A549 treated with dexamethasone at 1 μM for 4 hours (cell line): ENCODE measurements around the gene IZUMO1R. TPM values are rescaled to one million over a fixed set of nuclear protein-coding genes. Genes with fewer than 3 reads are reported as not detected.

Experiments used
- total RNA-seq: library from RNA; stranded (reverse); fragments of 200-300 nt; extraction: Qiagen RNA extraction; gene quantifications from 5 replicates; pipeline ENCODE4 v1.2.3, GENCODE V29; 2022

IZUMO1R gene
- total RNA-seq: not detected in 5 replicates

DNA sequence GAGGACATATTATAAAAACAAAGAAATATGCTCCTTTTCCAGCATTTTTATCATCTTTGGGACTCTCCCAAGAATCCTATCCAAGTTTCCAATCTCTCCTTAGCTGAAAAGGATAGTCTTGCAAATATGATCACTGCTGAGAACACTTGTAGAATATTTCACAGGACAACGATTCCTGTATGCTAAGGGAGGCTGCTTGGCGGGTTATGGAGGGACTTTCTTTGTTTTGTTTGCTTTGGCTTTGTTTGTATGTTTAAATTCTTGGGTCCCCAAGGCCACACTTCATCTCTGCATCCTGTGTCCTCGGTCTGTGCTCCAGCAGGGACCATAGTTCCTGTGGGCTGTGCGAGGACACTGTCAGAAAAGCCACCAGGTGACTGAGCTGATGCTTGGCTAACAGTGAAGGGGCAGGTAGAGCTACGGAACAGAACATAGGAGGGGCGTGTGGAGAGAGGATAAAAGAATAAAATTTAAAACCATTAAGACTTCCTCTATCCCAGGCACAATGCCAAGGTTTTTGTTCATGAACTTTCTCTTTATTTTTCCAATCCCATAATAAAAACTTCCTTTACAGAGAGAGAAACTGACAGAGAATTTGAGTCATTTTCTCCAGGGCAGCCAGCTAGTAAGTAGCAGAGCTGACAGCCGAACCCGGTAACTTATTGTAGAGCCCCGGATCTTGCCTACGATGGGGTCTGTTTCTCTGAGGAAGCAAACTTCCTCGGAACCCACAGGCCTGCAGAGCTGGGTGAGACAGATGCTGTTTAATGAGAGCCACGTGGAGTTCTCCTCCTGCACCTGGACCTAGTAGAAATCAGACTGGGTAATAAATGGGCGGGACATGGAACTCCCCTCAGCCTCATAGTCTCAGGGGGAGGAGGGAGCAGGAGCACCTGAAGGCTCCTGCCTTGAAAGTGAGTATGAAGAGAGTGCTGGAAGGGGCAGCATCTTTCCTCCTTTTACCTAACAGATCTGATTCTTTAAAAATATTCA lies at the start of gene IZUMO1R:
Gene IZUMO1R (plus strand): TSS at position 615 of the 993 bp plus-strand sequence. CDS start 1,057 bp downstream, outside the sequence.

Other genes with a start within 250 kb of the IZUMO1R start
- 29.0 to 39.2 TPM (median 36.1 TPM) in 5 replicates for gene PANX1, start 175.7 kb upstream of the IZUMO1R start, total RNA-seq
- 0.07 to 0.17 TPM (median 0.13 TPM) in 5 replicates for gene GPR83, start 96.8 kb downstream of the IZUMO1R start, total RNA-seq
- gene MRE11, start 189.3 kb downstream of the IZUMO1R start, total RNA-seq: 14.3 to 18.4 TPM (median 17.9 TPM) in 5 replicates
- gene ANKRD49, start 189.4 kb downstream of the IZUMO1R start, total RNA-seq: 5.3 to 7.5 TPM (median 6.7 TPM) in 5 replicates
- gene C11orf97, start 207.9 kb downstream of the IZUMO1R start, total RNA-seq: not detected in 5 replicates
- 2.4 to 3.0 TPM (median 2.9 TPM) in 5 replicates for gene FUT4, start 239.3 kb downstream of the IZUMO1R start, total RNA-seq